Bronchial epithelial cell (primary cell): Measurements from ENCODE around the gene MYO1D. TPM values are rescaled to one million over a fixed set of nuclear protein-coding genes. Genes with fewer than 3 reads are reported as not detected.
"Not testable (repeated sequence)": the region's sequence is repeated elsewhere in the genome, so short reads cannot be mapped to it uniquely, and the experiment has no call there.

Experiments
- DNase-seq: peaks from one replicate; pipeline ENCODE4 v3.0.0-alpha.2; 2010; ENCODE audit warnings: low read depth
- FAIRE-seq: peaks from 2 replicates; lab custom pipeline; 2011; peaks lifted over from hg19 to GRCh38; lab: Jason Lieb, UNC
- H3K27me3 ChIP-seq: 2 replicates; pipeline ENCODE4 v1.5.1; 2011; ENCODE audit warnings: low read length; ENCODE audit not compliant: control insufficient read depth, insufficient read depth
- H3K36me3 ChIP-seq: 2 replicates; pipeline ENCODE4 v1.5.1; 2011; ENCODE audit warnings: low read length; ENCODE audit not compliant: control insufficient read depth, insufficient read depth
- H3K4me3 ChIP-seq: 2 replicates; pipeline ENCODE4 v1.5.1; 2011; ENCODE audit warnings: mild to moderate bottlenecking, low read depth, low read length, control low read depth
- total RNA-seq: library from RNA; depleted of rRNA; stranded (reverse); fragments of >200 nt; gene quantifications from 2 replicates; pipeline ENCODE4 v1.2.1, GENCODE V29; 2014
- TF ChIP-seq, protein P1 (sequence below): IDR thresholded peaks from 2 replicates; pipeline ENCODE4 v1.5.1; 2011; ENCODE audit warnings: mild to moderate bottlenecking, moderate library complexity, low read length, control low read depth, inconsistent platforms; ENCODE audit not compliant: insufficient read depth, severe bottlenecking

Gene MYO1D
- total RNA-seq, 1 donor from 2014 or later, result 35.8 TPM

DNA sequence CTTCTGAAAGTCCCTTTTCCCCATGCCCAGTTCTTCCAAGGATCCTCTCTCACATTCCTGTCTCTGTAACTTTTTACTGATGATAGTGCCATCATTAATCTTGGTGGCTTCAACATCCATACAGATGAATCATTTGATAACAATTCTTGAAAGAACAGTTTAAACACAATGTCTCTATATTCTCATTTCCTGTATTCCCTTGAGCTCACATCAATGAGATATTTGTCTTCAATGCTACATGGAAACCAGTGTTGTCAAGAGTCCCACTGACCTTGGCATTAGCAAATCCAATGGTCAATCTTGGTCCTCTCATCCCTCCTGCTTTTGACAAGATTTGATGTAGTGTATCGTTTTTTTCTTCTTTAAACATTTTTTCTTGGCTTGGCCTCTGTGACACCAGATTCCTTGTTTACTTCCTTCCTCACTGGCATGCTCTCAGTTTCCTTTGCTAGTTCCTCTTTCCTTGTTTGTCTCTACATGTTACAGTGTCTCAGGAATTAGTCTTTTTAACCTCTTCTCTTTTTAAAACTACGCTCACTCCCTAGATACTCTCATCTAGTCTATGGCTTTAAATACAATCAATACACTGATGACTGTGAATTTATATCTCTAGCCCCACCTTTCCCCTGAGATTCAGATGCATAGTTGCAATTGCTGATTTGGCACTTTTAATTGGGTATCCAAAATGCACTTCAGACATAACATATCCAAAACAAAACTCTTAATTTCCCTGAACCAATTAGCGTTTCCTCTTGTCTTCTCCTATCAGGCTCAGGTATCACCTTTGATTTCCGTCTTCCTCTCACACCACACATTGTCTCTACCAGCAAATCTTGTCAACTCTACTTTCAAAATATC lies 134.0 kb downstream of the MYO1D start:
- peaks cover 4% of the 10 kb centered on the region for H3K36me3 ChIP-seq
- TF ChIP-seq, protein P1, sequence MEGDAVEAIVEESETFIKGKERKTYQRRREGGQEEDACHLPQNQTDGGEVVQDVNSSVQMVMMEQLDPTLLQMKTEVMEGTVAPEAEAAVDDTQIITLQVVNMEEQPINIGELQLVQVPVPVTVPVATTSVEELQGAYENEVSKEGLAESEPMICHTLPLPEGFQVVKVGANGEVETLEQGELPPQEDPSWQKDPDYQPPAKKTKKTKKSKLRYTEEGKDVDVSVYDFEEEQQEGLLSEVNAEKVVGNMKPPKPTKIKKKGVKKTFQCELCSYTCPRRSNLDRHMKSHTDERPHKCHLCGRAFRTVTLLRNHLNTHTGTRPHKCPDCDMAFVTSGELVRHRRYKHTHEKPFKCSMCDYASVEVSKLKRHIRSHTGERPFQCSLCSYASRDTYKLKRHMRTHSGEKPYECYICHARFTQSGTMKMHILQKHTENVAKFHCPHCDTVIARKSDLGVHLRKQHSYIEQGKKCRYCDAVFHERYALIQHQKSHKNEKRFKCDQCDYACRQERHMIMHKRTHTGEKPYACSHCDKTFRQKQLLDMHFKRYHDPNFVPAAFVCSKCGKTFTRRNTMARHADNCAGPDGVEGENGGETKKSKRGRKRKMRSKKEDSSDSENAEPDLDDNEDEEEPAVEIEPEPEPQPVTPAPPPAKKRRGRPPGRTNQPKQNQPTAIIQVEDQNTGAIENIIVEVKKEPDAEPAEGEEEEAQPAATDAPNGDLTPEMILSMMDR, result no peak
- no peak for DNase-seq
- no peak for FAIRE-seq
- H3K4me3 ChIP-seq, result no peak overlapping the region
- H3K27me3 ChIP-seq, result no peaks in the 10 kb centered on the region

- DNase-seq, result no peak
- Histone ChIP-seq H3K36me3 (peaks cover 4% of the 10 kb centered on the region), H3K27me3 (no peaks in the 10 kb centered on the region), H3K4me3 (no peak overlapping the region)
- FAIRE-seq, result no peak
- TF ChIP-seq, protein P1, result no peak
Measured at GRCh38 chr17:32741381-32741780, 135.5 kb downstream of the MYO1D start.

- Histone ChIP-seq H3K4me3 (no peak overlapping the region), H3K27me3 (no peaks in the 10 kb centered on the region), H3K36me3 (peaks cover 2% of the 10 kb centered on the region)
- FAIRE-seq, result no peak
- no peak for DNase-seq
- TF ChIP-seq, protein P1, result no peak
Measured at GRCh38 chr17:32739722-32740121, 137.2 kb downstream of the MYO1D start.

DNA sequence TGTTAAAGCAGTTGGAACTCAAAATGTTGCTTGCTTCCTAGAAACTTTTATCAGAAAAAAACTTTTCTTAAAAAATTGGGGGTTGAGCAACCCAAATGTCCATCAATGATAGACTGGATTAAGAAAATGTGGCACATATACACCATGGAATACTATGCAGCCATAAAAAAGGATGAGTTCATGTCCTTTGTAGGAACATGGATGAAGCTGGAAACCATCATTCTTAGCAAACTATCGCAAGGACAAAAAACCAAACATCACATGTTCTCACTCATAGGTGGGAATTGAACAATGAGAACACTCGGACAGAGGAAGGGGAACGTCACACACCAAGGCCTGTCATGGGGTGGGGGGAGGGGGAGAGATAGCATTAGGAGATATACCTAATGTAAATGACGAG lies 137.8 kb downstream of the MYO1D start:
- FAIRE-seq, DNase-seq, H3K4me3 ChIP-seq, H3K36me3 ChIP-seq, H3K27me3 ChIP-seq: not testable (repeated sequence)

GRCh38 chr17:32733401-32733800 lies 143.5 kb downstream of the MYO1D start:
- TF ChIP-seq, protein P1, result no peak
- no peak for FAIRE-seq
- DNase-seq, result no peak
- peaks cover 7% of the 10 kb centered on the region for H3K36me3 ChIP-seq
- H3K27me3 ChIP-seq, result no peaks in the 10 kb centered on the region
- H3K4me3 ChIP-seq, result no peak overlapping the region

GRCh38 chr17:32732900-32733299 lies 144.0 kb downstream of the MYO1D start:
- no peak for DNase-seq
- no peak overlapping the region for H3K4me3 ChIP-seq
- no peaks in the 10 kb centered on the region for H3K27me3 ChIP-seq
- H3K36me3 ChIP-seq, result peaks cover 5% of the 10 kb centered on the region
- TF ChIP-seq, protein P1, result no peak
- no peak for FAIRE-seq
